Fibroblast of skin of right biceps (primary cell): ENCODE results near the gene RPS6KC1.
A peak's percentile ranks its signal among the peaks of the same experiment; 100 is the strongest.
"Not testable (repeated sequence)": the region's sequence is repeated elsewhere in the genome, so short reads cannot be mapped to it uniquely, and the experiment has no call there.

ENCODE experiments used
- DNase-seq: peaks from one replicate; pipeline ENCODE4 v3.0.0-alpha.2; 2013

RPS6KC1 gene

GRCh38 chr1:213291526-213291925, 240.5 kb downstream of the RPS6KC1 start:
- DNase-seq, result no peak

- DNase-seq, result no peak
Measured at GRCh38 chr1:213292614-213293013, 241.6 kb downstream of the RPS6KC1 start.

DNA sequence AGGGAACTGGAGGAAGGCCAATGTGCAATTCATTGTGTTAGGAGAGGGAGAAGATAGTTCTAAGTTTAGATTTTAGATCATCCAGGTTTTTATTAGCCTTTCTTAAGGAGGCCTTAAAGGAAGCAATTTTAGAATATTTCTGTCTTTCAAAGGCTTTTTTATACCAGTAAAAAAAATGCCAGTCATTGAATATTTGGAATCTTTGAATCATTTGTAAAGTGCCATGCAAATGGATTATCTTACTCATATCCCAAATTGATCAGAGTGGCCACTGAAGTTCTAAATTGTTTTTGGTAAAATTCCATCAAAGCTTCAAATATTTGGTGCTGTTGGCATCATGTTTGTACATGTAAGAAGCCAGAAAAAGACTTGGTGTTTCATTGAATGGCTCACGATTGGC, 244.8 kb downstream of the RPS6KC1 start:
- DNase-seq, result no peak

- DNase-seq, result peak; percentile 45
Measured at GRCh38 chr1:213296558-213296957, 245.5 kb downstream of the RPS6KC1 start.

DNA sequence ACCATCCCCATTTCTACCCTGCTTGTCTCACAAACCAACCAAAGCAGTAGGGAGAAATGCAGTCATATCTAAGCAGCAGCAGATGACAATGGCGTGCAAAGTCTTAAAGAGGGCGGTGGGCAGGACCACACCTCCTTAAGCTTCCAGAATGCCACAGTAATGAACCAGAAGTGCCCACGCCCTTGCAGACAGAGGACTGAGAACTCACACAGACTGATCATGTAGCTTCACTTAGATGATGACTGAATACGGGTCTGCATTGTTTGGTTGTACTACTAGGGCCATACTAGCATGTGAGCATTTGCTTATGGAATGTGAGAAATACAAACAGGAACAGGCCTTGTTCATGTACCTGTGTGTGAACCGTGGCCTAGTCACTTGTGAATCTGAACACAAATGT, 246.0 kb downstream of the RPS6KC1 start:
- no peak for DNase-seq

- DNase-seq, result no peak
Measured at GRCh38 chr1:213300433-213300832, 249.4 kb downstream of the RPS6KC1 start.

- not testable (repeated sequence) for DNase-seq
Measured at GRCh38 chr1:213301524-213301923, 250.5 kb downstream of the RPS6KC1 start.

- peak; percentile 42 for DNase-seq
Measured at GRCh38 chr1:213303286-213303685, 252.2 kb downstream of the RPS6KC1 start.

GRCh38 chr1:213315571-213315970, 264.5 kb downstream of the RPS6KC1 start:
- DNase-seq, result no peak

DNA sequence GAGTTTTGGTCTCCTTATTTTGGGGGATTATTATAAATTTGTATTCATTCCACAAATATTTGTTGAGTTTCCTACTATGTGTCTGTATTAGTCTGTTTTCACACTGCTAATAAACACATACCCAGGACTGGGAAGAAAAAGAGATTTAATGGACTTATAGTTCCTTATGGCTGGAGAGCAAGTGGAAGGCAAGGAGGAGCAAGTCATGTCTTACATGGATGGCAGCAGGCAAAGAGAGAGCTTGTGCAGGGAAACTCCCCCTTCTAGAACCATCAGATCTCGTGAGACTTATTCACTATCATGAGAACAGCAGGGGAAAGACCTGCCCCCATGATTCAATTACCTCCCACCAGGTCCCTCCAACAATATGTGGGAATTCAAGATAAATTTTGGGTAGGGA, 267.4 kb downstream of the RPS6KC1 start:
- not testable (repeated sequence) for DNase-seq

GRCh38 chr1:213320191-213320870, 269.3 kb downstream of the RPS6KC1 start:
- DNase-seq, result no peak
